ENCODE measurements around the gene HPS1. TPM values are rescaled to one million over a fixed set of nuclear protein-coding genes. Genes with fewer than 3 reads are reported as not detected.

HPS1 gene
- total RNA-seq, 1 experiment from 2014 or later = 38.0 TPM

GRCh38 chr10:98416606-98417388 lies 29.9 kb downstream of the HPS1 start:
- H3K36me3 ChIP-seq (replicated peaks; ENCODE audit: control insufficient read depth, insufficient read depth, low read length) = no peaks in the 10 kb centered on the region
- no peak for DNase-seq
- H3K27me3 ChIP-seq (ENCODE audit: control insufficient read depth, insufficient read depth, low read length) = no peaks in the 10 kb centered on the region
- H3K4me3 ChIP-seq (ENCODE audit: insufficient read depth, low read depth, low read length) = no peak overlapping the region

DNA sequence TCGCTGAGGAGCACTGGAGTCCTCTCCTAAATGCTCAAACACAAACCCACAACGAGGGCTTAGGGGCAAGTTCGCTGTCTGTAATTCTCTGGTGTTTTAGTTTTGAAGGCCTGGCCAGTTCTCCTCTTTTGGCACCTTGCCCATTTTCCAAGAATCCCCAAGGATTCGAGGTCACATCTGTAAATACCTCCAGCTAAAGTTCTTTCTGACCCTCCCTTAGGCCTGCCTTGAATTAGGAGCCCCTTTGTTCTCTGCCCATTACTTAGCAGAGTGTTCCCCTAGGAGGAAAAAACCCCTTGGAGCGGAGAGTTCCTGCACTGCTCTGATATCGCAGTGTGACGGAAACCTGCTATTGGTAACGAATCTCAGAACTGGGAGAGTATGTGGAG lies 31.0 kb downstream of the HPS1 start:
- no peak for DNase-seq
- Histone ChIP-seq H3K36me3 (replicated peaks; ENCODE audit: control insufficient read depth, insufficient read depth, low read length) (no peaks in the 10 kb centered on the region), H3K4me3 (ENCODE audit: insufficient read depth, low read depth, low read length) (no peak overlapping the region), H3K27me3 (ENCODE audit: control insufficient read depth, insufficient read depth, low read length) (no peaks in the 10 kb centered on the region)

DNA sequence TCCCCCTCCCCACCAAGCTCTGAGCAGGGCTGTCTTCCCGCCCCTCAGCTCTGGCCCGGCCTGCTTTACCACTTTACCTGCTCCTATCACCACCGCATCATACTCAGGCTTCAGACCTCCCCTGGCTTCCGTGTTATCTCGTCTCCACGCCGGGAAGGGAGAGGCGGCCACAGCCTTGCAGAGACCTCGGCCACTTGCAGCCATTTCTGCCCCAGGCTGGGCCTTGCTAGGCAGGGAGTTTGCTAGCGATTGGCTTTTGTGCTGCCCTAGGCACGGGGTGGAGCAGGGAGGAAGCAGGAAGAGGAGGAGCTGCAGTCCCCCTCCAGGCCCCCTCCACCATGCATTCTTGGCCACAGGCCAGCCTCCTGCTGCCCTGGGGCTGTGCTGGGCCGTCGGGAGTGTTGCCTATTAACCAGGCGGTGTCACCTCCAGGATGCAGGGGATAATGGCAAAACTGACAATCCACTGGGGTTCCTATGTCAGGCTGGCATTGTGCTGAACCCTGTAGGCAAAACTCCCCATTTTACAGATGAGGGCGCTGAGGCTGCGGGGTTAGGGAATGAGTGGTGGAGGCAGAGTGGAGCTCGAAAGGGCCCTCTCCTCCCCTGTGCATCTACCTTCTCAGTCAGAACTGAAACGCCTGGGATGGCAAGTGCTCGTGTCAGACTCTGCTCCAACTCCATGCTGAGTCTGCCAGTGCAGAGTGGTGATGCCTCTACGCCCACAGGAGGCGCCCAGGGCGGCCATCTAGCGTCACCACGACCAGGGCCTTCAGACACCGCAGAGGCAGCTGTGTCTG lies 31.6 kb downstream of the HPS1 start, which contains the start of gene PYROXD2:
PYROXD2 (minus strand) TSS at position 251 of the 799 bp plus-strand sequence; CDS start at position 204, 47 bp downstream.
- peak; percentile 96 for DNase-seq
- H3K36me3 ChIP-seq (replicated peaks; ENCODE audit: control insufficient read depth, insufficient read depth, low read length) = no peaks in the 10 kb centered on the region
- no peaks in the 10 kb centered on the region for H3K27me3 ChIP-seq (ENCODE audit: control insufficient read depth, insufficient read depth, low read length)
- H3K4me3 ChIP-seq (ENCODE audit: insufficient read depth, low read depth, low read length) = peak within 1 kb of the TSS; percentile 47

DNA sequence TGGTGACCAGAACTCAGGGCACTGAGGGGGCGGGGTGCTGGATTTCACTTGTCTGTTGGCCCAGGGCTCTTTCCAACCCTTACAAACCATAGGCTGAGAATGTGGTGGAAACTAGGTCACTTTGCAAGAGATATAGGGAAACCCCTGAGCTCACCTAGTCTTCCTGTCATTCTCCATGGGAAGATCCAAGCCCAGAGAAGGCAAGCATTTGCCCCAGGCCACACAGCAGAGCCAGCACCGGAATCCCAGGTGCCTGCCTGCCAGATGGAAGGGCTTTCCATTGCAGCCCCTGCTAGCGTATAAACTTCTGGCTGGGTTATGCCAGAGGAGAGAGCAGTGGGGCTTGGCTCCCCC lies 32.2 kb downstream of the HPS1 start:
- no peaks in the 10 kb centered on the region for H3K36me3 ChIP-seq (replicated peaks; ENCODE audit: control insufficient read depth, insufficient read depth, low read length)
- H3K4me3 ChIP-seq (ENCODE audit: insufficient read depth, low read depth, low read length) = peak overlapping the region; percentile 47
- no peak for DNase-seq
- no peaks in the 10 kb centered on the region for H3K27me3 ChIP-seq (ENCODE audit: control insufficient read depth, insufficient read depth, low read length)

DNA sequence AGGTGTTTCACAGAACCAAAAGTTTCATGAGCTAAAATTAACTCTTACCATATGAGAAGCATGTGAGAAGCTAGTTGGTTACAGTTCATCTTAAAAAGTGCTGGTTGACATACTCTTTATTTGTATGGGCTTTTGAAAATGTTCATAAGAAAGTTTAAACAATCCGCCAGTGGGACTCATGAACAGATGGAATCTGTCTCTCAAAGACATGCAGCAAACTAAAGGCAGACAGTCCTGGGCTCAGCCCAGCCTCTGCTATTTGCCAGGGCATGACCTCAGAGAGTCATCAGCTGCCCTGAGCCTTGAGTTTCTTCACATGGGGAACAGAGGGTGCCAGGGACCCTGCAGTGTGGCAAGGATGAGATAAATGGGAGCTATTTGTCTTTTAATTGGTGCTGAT lies 35.0 kb downstream of the HPS1 start:
- Histone ChIP-seq H3K27me3 (ENCODE audit: control insufficient read depth, insufficient read depth, low read length) (no peaks in the 10 kb centered on the region), H3K4me3 (ENCODE audit: insufficient read depth, low read depth, low read length) (no peak overlapping the region), H3K36me3 (replicated peaks; ENCODE audit: control insufficient read depth, insufficient read depth, low read length) (no peaks in the 10 kb centered on the region)
- DNase-seq = no peak

- no peaks in the 10 kb centered on the region for H3K36me3 ChIP-seq (replicated peaks; ENCODE audit: control insufficient read depth, insufficient read depth, low read length)
- H3K4me3 ChIP-seq (ENCODE audit: insufficient read depth, low read depth, low read length) = no peak overlapping the region
- no peaks in the 10 kb centered on the region for H3K27me3 ChIP-seq (ENCODE audit: control insufficient read depth, insufficient read depth, low read length)
- no peak for DNase-seq
Measured at GRCh38 chr10:98411166-98411565, 35.6 kb downstream of the HPS1 start.

GRCh38 chr10:98410759-98411158 lies 36.0 kb downstream of the HPS1 start:
- H3K4me3 ChIP-seq (ENCODE audit: insufficient read depth, low read depth, low read length) = no peak overlapping the region
- no peaks in the 10 kb centered on the region for H3K36me3 ChIP-seq (replicated peaks; ENCODE audit: control insufficient read depth, insufficient read depth, low read length)
- no peaks in the 10 kb centered on the region for H3K27me3 ChIP-seq (ENCODE audit: control insufficient read depth, insufficient read depth, low read length)
- no peak for DNase-seq

DNA sequence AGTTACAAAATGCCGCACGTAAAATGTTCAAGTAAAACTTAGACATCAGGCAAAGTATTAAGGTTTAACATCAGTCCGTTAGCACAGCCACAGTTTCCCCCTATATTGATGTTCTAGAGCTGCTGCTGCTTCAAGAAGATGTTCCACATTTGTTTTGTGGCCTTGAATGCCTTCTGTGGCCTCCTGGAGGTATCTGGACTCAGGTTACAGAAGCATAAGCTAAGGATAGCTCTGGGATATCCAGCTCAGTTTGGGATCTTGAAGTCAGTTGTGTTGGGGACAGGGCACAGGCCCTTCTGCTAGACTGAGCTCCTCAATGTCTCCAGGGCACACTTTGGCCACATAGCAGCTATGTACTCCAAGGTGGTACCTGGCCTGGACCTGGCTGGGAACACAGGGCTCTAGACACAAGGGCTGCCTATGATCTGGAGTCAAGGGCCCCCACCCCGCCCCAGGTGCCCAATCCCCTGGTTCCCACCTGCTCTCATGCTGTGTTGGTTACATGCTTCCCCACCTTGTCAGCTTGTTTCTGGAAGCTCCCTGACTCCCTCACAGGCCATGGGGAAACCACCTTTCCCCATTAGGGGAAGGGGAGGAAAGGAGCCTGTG lies 36.5 kb downstream of the HPS1 start:
- Histone ChIP-seq H3K36me3 (replicated peaks; ENCODE audit: control insufficient read depth, insufficient read depth, low read length) (no peaks in the 10 kb centered on the region), H3K4me3 (ENCODE audit: insufficient read depth, low read depth, low read length) (no peak overlapping the region), H3K27me3 (ENCODE audit: control insufficient read depth, insufficient read depth, low read length) (no peaks in the 10 kb centered on the region)
- DNase-seq = no peak

- Histone ChIP-seq H3K4me3 (ENCODE audit: insufficient read depth, low read depth, low read length) (no peak overlapping the region), H3K36me3 (replicated peaks; ENCODE audit: control insufficient read depth, insufficient read depth, low read length) (no peaks in the 10 kb centered on the region), H3K27me3 (ENCODE audit: control insufficient read depth, insufficient read depth, low read length) (no peaks in the 10 kb centered on the region)
- no peak for DNase-seq
Measured at GRCh38 chr10:98408799-98409198, 37.9 kb downstream of the HPS1 start.

DNA sequence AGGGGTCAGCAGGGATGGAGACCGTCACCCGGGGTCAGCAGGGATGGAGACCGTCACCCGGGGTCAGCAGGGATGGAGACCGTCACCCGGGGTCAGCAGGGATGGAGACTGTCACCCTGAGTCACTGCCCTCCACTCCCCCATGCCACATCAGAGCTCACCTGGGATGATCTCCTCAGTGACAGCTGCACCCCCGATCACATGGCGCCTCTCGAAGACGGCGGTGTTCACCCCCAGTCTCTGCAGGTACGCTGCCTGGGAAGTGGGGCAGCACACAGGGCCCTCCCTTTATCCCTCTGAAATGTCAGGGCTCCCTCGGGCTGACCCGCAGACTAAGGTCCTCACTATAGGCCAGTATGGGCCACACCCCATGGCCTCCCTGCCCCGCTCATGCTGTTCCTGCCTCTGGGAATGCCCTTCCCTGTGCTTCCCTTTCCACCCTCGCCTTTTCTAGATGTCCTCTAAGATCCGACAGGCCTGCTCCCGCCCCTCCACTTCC lies 38.9 kb downstream of the HPS1 start:
- no peak overlapping the region for H3K4me3 ChIP-seq (ENCODE audit: insufficient read depth, low read depth, low read length)
- DNase-seq = no peak
- no peaks in the 10 kb centered on the region for H3K27me3 ChIP-seq (ENCODE audit: control insufficient read depth, insufficient read depth, low read length)
- H3K36me3 ChIP-seq (replicated peaks; ENCODE audit: control insufficient read depth, insufficient read depth, low read length) = no peaks in the 10 kb centered on the region

- Histone ChIP-seq H3K36me3 (replicated peaks; ENCODE audit: control insufficient read depth, insufficient read depth, low read length) (no peaks in the 10 kb centered on the region), H3K4me3 (ENCODE audit: insufficient read depth, low read depth, low read length) (no peak overlapping the region), H3K27me3 (ENCODE audit: control insufficient read depth, insufficient read depth, low read length) (no peaks in the 10 kb centered on the region)
- no peak for DNase-seq
Measured at GRCh38 chr10:98407017-98407743, 39.6 kb downstream of the HPS1 start.

DNA sequence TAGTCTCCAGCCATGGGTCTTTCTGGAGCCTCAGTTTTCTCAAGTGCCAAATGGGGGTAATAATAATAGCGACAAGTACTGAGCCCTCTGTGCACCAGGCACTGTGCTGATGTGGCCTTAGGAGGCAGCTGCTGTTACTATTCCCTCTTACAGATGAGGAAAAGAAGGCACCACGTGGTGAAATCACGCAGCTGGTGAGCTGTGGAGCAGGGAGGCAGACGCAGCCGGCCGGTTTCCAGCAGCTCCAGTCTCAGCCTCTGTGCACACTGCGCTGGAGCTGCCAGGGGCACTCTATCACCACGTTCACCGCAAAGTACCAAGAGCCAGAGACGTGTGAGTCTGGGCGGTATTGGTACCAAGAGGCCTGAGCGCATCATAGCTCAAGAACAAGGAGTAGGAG lies 41.3 kb downstream of the HPS1 start:
- no peaks in the 10 kb centered on the region for H3K27me3 ChIP-seq (ENCODE audit: control insufficient read depth, insufficient read depth, low read length)

GRCh38 chr10:98404571-98405359 lies 42.0 kb downstream of the HPS1 start:
- Histone ChIP-seq H3K4me3 (ENCODE audit: insufficient read depth, low read depth, low read length) (no peak overlapping the region), H3K36me3 (replicated peaks; ENCODE audit: control insufficient read depth, insufficient read depth, low read length) (no peaks in the 10 kb centered on the region), H3K27me3 (ENCODE audit: control insufficient read depth, insufficient read depth, low read length) (no peaks in the 10 kb centered on the region)
- DNase-seq = no peak

More for the DNA sequence above, 41.3 kb downstream of the HPS1 start:
- H3K4me3 ChIP-seq (ENCODE audit: insufficient read depth, low read depth, low read length) = no peak overlapping the region
- no peak for DNase-seq
- H3K36me3 ChIP-seq (replicated peaks; ENCODE audit: control insufficient read depth, insufficient read depth, low read length) = no peaks in the 10 kb centered on the region
